ENCODE measurements around the gene PHACTR4.
"Not testable (repeated sequence)": the region's sequence is repeated elsewhere in the genome, so short reads cannot be mapped to it uniquely, and the experiment has no call there.

PHACTR4 gene

GRCh38 chr1:28505406-28506187 lies 136.1 kb downstream of the PHACTR4 start, which contains the start of gene RCC1:
Gene RCC1 (plus strand): TSS chr1:28506043. CDS start chr1:28529867, 23,824 bp downstream.
- DNase-seq = peak; percentile 99

DNA sequence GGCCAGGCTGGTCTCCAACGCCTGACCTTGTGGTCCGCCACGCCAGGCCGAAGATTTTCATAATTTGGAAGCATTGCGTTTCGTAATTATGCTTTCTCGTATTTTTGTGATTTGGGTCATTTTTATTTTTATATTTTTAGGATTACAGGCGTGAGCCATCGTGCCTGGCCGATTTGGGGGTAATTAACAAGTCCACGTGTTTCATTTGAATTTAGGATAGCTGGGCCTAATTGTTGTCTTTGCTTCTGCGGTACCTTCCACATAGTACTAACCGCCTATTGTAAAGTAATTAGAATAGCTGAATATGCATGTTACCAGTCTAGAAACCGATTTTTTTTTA lies 137.3 kb downstream of the PHACTR4 start:
- no peak for DNase-seq

DNA sequence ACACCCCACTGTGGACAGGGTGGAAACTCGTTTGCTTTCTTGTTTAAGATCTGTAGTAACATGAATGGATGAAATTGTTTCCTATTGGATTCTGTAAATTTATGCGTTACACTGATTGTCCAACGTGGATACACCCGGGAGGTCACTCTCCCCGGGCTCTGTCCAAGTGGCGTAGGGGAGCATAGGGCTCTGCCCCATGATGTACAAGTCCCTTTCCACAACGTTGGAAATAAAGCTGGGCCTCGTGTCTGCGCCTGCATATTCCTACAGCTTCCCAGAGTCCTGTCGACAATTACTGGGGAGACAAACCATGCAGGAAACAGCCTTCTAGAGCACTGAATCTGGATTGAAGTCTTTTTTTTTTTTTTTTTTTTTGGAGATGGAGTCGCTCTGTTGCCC lies 137.7 kb downstream of the PHACTR4 start:
- DNase-seq = no peak

DNA sequence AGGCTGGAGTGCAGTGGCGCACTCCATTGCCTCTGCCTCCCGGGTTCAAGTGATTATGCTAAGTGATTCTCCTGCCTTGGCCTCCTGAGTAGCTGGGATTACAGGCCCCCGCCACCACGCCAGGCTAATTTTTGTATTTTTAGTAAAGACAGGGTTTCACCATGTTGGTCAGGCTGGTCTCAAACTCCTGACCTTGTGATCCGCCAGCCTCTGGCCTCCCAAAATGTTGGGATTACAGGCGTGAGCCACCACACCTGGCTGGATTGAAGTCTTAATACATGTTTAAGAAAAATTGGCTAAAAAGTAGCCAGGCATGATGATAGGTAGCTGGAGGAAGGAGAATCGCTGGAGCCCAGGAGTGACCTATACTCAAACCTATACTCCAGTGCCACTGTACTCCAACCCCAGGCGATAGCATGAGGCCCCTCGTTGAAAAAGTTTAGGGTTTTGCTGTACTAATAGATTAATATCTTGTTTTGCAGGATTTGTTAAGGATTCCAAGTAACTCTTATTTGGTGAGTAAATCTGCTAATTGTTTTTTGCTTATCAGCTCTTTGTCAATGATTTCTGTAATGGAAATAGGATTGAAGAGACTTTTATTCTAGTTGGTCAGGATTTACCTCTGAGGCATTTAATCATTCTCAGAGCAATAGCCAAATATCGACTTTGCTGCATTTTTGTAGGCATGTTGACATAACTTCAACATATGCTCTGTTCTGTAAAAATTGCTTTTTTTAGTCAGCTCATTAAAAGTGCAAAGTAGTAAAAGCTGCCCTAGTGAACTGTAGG lies 138.3 kb downstream of the PHACTR4 start:
- DNase-seq = no peak

- no peak for DNase-seq
Observed at GRCh38 chr1:28508435-28508754, 138.9 kb downstream of the PHACTR4 start.

- no peak for DNase-seq
Observed at GRCh38 chr1:28509705-28510272, 140.2 kb downstream of the PHACTR4 start.

DNA sequence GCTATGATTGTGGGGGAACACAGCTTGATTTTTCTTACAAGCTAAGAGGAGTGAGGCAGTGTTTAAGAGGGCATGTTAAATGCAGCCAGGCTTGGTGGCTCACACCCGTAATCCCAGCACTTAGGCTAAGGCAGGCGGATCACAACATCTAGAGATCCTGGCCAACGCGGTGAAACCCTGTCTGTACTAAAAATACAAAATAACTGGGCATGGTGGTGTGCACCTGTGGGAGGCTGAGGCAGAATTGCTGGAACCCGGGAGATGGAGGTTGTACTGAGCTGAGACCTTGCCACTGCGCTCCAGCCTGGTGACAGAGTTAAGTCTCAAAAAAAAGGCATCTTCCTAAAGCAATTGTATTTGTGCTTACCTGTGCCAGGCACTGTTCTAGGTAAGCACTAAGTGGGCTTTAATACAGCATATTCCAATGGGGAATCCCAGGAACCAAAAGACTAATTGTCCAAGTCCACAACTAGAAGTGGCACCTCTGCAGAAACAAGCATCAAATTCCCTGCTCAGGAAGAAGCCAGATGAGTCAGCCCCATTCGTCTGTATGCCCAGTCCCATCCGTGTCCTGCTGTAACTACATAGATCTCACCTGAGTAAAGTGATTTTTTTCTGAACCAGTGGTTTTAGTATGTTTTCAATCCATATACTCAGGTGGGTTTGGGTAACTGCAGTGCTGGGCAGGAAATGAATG lies 140.9 kb downstream of the PHACTR4 start:
- no peak for DNase-seq

DNA sequence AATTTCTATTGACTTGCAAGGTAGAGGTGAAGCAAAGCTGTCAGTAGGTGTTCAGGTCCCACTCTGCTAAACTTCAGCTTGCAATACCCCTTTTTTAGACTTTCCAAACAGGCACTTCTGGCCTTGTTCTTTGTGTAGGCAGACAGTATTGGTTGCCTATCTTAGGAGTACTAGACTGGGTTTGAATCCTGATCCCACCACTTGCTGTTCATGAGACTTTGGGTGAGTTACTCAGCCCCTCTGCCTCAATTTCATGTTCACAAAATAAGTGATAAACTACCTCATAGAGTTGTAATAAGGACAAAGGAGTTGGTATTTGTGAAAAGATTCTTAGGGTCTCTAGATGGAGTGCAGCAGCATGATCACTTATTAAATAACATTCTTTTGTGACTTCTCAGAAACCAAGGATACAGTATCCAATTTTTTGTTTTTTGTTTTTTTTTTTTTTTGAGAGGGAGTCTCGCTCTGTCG lies 141.5 kb downstream of the PHACTR4 start:
- no peak for DNase-seq

- DNase-seq = no peak
Observed at GRCh38 chr1:28512058-28512611, 142.6 kb downstream of the PHACTR4 start.

- DNase-seq = not testable (repeated sequence)
Observed at GRCh38 chr1:28514445-28514933, 144.9 kb downstream of the PHACTR4 start.

DNA sequence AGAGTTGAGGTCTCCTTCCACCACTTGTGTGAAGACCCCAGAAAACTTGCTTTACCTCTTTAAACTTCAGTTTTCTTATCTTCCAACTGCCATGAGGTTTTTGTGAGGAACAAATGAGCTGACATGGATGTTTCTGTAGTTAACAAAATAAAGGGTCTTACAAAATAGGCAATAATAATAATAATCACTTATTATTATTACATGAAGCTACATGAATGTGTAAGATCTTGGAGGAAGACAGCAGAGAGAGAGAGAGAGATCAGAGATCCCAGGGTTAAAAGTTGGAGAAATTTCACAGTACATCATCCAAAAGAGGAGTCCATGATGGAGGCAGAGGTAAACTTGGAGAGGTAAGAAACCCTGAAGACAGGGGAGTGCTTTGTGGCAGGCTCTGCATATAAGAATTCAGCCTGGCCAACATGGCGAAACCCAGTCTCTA lies 147.0 kb downstream of the PHACTR4 start:
- DNase-seq = no peak

DNA sequence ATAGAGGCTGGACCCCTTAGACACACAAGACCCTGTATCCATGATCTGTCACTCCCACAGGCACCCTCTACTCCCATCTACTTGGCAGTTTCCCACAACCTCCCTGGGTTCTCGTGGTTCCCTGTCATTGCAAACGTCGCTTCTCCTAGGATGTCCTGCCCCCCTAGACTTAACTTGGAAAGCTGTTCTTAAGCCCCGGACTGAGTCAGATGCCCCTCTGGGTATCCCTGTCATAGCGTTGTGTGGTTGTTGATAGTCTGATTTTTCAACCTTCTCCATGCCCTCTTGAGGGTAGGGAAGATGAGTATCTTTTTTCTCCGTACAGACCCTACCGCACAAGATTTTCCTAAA lies 148.1 kb downstream of the PHACTR4 start:
- no peak for DNase-seq

DNA sequence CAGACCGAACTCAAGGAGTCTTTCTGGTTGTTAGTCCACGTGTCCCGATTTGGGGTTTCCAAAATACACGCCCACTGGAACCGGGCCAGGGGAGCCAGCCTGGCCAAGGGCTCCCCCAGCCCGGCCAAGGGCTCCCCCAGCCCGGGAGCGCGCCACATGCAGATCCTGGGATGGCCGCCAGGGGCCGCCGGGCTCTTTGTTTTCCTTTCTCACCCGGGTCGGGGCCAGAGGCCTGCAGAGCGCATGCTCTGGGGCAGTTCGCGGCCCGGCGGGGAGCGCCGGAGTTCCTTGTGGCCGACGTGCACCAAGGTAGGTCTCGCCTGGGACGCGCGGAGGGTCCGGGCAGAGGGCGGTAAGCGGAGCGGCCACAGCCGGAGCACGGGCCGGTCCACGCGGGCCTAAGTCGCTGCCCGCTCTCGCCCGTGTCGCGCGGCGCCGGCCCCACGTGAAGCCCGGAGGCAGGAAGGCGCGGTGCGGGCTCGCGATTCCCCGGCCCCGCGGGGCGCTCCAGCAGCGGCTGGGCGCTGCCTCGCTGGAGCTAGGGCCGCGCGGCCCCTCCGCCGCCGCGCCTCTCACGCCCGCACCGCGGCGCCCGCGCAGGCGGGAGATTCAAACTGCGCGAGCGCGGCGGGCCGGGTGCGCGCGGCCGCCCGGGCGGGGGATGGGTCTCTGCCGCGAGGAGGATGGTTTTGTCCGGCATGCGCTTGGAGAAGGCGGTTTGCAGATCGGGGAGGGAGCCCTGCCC lies 148.6 kb downstream of the PHACTR4 start:
- DNase-seq = peak; percentile 90

- no peak for DNase-seq
Observed at GRCh38 chr1:28518745-28519341, 149.3 kb downstream of the PHACTR4 start.

GRCh38 chr1:28519946-28520725 lies 150.6 kb downstream of the PHACTR4 start:
- no peak for DNase-seq

GRCh38 chr1:28520796-28521195 lies 151.3 kb downstream of the PHACTR4 start:
- not testable (repeated sequence) for DNase-seq

DNA sequence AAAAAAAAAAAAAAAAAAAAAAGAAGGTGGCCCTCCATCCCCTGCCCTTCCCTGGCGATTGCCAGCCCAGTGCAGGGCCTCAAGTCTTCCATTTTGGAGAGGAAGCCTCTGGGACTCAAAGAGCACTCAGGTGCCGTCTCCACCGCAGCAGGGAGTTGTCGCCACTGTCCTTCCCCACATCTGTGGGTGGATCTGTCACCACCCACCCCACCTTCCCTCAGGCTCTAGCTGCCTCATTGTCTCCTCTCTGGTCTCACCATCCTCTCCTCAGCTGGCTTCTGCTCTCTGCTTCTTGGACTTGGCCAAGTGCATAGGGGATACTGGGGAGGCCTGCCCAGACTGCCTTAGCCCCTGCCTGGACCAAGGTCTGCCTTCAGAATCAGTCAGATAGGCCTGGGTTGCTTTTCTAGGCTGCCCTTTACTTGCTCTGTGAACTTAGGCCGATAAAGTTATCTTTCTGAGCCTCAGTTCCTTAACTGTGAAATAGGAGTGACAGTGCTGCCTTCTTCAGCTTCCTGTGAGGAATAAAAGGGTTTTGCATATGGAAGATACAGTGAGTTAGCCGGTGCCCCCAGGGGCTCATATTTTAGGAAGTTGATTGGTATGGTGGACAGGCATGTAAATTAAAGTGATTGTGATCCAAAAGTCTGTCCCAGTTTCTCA lies 152.1 kb downstream of the PHACTR4 start:
- no peak for DNase-seq

- not testable (repeated sequence) for DNase-seq
Observed at GRCh38 chr1:28522537-28522936, 153.0 kb downstream of the PHACTR4 start.

- not testable (repeated sequence) for DNase-seq
Observed at GRCh38 chr1:28525002-28525642, 155.6 kb downstream of the PHACTR4 start.

DNA sequence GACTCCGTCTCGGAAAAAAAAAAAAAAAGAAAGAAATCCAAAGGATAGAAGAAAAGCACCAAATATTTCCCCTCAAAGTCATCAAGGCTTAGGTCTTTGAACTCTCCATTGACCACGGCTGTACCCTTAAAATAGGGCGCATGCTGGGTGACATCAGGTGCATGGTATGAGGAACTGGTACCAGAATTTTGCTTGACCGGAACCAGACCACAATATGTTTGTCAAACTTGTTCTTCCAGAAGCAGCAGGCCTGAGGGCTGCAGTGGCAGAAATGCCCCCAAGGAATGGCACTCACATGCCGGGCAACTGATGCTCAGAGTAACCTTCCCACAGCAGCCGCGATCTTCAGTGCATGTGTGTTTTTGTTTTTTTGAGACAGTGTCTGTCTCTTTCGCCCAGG lies 157.3 kb downstream of the PHACTR4 start:
- no peak for DNase-seq

Measured in NCI-H1092 (cell line).